GM21529 (cell line): Measurements from ENCODE around the gene NLGN2.

ENCODE experiments used
- ATAC-seq: cut with Tn5 transposase; IDR thresholded peaks from one replicate; pipeline ENCODE4 v1.9.1; 2021; ENCODE audit not compliant: unreplicated experiment

NLGN2 gene

GRCh38 chr17:7411427-7411750, 3.7 kb downstream of the NLGN2 start:
- ATAC-seq: no peak

GRCh38 chr17:7413346-7413985, 5.8 kb downstream of the NLGN2 start:
- no peak for ATAC-seq

GRCh38 chr17:7414837-7415236, 7.2 kb downstream of the NLGN2 start:
- no peak for ATAC-seq

- no peak for ATAC-seq
These were observed 8.1 kb downstream of the NLGN2 start for GRCh38 chr17:7415784-7416183.

- no peak for ATAC-seq
These were observed 8.7 kb downstream of the NLGN2 start for GRCh38 chr17:7416323-7416722.

- ATAC-seq: no peak
These were observed 9.5 kb downstream of the NLGN2 start for GRCh38 chr17:7417056-7417655.

- ATAC-seq: no peak
These were observed 11.0 kb downstream of the NLGN2 start for GRCh38 chr17:7418472-7419152.

GRCh38 chr17:7419819-7420610, 12.4 kb downstream of the NLGN2 start, which contains the start of gene SPEM1:
SPEM1 (plus strand) TSS chr17:7420324; CDS start chr17:7420385, 61 bp downstream.
- no peak for ATAC-seq

- no peak for ATAC-seq
These were observed 13.5 kb downstream of the NLGN2 start for GRCh38 chr17:7421186-7421585.

- ATAC-seq: no peak
These were observed 16.0 kb downstream of the NLGN2 start for GRCh38 chr17:7423679-7424078.

GRCh38 chr17:7425316-7425715, 17.7 kb downstream of the NLGN2 start, which contains the start of gene SPEM2:
SPEM2 (plus strand) TSS chr17:7425616; CDS start chr17:7425689, 73 bp downstream.
- no peak for ATAC-seq

- no peak for ATAC-seq
These were observed 18.1 kb downstream of the NLGN2 start for GRCh38 chr17:7425756-7426155.

- no peak for ATAC-seq
These were observed 18.7 kb downstream of the NLGN2 start for GRCh38 chr17:7426203-7426863.

GRCh38 chr17:7426896-7427489, 19.3 kb downstream of the NLGN2 start:
- ATAC-seq: no peak

- no peak for ATAC-seq
These were observed 19.9 kb downstream of the NLGN2 start for GRCh38 chr17:7427549-7427948.

- ATAC-seq: no peak
These were observed 20.9 kb downstream of the NLGN2 start, which contains the start of gene SPEM3 for GRCh38 chr17:7428557-7428956. SPEM3 (plus strand) TSS chr17:7428857; CDS start chr17:7428903, 46 bp downstream.

- no peak for ATAC-seq
These were observed 22.1 kb downstream of the NLGN2 start for GRCh38 chr17:7429722-7430121.

- ATAC-seq: no peak
These were observed 23.6 kb downstream of the NLGN2 start for GRCh38 chr17:7431231-7431630.

GRCh38 chr17:7432296-7432695, 24.7 kb downstream of the NLGN2 start:
- ATAC-seq: no peak
